HCEC 1CT (cell line): ENCODE measurements around the gene NCAPG2.

ENCODE experiments used
- DNase-seq: peaks from one replicate; pipeline ENCODE4 v3.0.0-alpha.2; 2017

Gene NCAPG2

DNA sequence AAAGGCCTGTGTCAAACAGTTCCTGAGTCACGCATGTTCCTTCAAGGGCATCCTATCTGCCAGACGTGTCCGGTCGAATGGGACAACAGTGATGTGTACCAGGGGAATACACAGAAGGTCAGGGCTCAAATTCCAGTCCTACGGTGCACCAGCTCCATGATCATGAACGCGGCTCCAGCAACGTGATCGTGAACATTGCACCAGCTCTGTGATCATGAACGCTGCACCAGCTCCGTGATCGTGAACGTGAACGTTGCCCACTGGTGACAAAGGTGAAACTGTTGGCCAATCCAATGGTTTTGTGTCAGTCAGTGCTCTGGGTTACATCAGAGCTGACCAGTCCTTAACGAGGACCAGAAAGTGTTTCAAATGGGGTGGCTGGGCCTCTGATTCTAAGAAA lies 112.7 kb downstream of the NCAPG2 start:
- DNase-seq, result no peak

DNA sequence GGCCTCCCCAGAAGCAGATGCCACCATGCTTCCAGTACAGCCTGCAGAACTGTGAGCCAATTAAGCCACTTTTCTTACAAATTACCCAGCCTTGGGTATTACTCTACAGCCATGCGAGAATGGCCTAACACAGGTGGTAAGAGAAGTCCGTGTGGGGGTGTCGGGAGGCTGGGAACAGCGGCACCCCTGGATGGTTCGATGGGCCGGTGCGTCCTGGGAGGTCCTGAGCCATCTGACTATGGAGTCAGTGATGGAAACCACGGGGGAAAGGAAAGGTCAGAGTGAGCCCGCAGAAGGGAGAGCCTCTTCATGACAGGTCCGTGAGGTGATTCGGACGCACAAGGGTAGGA lies 114.4 kb downstream of the NCAPG2 start:
- no peak for DNase-seq

- no peak for DNase-seq
These were observed 115.0 kb downstream of the NCAPG2 start for GRCh38 chr7:158589653-158590052.

GRCh38 chr7:158588878-158589442 lies 115.6 kb downstream of the NCAPG2 start:
- DNase-seq, result no peak

DNA sequence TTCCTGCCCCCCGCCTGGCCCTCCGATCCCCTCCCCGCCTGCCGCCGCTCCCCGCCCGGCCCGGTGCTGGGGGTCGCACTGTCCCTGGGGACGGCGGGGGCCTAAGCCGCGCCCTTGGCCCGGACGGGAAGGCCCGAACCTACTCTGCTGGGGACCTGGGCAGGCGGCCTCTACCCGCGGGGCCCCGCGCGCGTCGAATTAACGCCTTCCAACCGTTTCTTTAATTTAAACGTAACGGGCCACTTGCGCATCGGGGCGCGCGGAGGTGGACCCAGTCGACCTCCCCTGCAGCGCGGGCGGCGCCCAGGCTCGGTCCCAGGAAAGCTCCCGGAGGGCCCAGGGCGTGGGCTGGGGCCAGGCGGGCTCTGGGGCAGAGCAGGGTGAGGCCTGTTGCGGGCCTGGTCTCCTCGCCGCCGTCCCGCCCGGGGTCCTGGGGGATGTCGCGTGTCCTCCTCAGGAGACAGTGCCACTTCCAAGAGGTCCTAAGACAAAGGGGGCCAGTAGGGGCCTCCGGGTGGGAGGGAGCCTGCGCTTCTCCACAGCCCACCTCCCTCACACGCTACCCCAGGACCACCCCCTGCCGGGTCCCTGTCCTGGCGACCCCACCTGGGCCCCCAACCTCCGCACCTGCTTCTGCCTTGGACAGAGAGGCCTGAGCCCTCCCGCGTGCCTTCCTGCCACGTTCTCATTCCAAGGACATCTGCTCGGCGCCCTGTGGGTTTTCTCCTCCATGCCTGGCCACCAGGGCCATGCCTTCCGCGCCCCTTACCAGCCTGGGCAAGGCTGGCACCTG lies 116.3 kb downstream of the NCAPG2 start:
- no peak for DNase-seq

- DNase-seq, result no peak
These were observed 117.2 kb downstream of the NCAPG2 start, which contains the start of gene PTPRN2 for GRCh38 chr7:158587162-158588084. TSS of gene PTPRN2 (minus strand) at chr7:158587823.

GRCh38 chr7:158586499-158587161 lies 118.0 kb downstream of the NCAPG2 start:
- DNase-seq, result no peak

DNA sequence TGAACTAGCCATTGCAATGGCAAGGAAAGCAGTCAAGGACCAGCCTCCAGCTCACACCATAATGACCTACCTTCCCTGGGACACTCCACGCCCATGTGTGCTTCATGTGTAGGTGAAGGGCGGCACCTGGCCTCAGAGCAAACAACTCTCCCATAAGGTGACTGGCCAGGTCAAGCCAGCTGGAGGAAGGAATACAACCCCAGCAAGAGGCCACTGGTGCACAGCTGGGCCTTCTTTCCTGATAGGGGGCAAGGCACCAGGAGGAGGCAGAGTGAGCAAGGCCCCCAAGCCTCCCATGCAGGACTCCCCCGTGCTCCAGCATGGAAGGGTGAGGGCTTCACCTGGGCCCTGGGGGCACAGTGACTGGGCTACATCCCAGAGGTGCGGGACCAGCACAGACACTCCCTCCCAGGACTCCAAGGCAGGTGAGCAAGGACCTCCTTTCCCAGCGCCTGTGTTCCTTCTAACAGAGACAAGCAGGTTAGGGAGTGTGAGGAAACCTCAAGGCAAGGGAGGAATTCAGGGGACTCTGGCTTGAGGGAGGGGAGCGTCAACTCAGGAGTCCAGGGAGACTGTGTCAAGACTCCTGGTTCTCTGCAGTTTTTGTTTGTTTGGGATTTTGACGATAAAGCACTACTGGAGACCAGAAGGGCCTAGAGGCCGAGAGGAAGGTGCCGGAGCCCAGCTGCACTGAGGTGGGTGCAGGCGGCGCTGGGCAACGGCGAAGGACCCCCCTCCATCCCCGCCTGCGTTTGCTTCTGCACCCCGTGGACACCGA lies 118.7 kb downstream of the NCAPG2 start:
- no peak for DNase-seq

DNA sequence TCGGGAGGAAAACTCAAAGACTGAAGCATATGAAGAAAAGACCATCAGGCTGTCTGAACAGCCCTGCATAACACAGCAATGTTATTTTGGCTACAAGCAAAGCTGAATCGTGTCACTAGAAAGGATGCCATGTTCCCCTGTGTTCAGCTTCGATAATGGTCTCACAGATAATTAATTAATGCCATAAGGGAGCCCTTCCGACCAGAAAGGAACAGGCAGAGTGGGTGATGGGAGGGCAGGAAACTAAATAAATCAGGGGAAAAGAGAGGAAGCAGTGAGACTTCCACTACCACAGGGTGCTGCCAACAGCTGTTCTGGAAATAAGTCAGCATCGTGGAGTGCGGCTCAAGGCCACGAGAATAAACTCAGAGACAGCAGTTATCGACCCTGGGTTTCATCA lies 120.2 kb downstream of the NCAPG2 start:
- no peak for DNase-seq

DNA sequence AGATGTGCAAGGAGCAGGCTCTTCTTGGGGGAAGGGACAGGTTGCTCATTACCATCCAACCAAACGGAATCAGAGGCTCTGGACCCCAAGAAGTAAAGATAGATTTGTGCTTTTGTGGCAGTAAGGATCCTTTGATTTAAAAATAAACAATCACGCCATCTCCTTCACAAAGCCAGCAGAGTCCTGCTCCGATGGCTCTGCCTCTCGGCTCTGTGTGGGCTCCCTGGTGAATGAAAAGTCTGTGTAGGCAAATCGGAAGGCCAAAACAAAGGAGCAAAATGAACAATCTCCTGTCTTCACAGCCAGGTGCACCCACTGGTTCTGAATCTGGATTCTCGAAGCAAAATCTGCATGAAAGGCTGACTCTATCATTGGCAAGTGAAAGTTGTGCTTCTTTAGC lies 120.8 kb downstream of the NCAPG2 start:
- no peak for DNase-seq

GRCh38 chr7:158583143-158583542 lies 121.5 kb downstream of the NCAPG2 start:
- DNase-seq, result no peak

DNA sequence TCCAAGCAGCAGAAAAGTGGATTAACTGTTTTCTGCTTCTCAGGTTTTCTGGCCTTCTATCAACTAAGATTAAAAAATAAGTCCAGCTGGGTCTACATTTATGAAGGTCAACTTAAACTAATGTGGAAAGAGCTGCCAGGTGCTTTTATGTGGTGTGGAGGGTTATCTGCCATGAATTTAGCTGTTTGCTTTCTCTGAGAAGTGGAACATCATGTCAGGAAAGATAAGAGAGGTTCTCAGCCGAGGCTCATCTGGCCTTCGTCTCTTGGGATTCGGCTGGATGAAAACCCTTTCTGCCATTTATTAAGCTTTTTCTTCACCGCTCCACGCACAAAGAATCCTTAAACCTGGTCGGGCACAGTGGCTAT lies 122.5 kb downstream of the NCAPG2 start:
- no peak for DNase-seq

DNA sequence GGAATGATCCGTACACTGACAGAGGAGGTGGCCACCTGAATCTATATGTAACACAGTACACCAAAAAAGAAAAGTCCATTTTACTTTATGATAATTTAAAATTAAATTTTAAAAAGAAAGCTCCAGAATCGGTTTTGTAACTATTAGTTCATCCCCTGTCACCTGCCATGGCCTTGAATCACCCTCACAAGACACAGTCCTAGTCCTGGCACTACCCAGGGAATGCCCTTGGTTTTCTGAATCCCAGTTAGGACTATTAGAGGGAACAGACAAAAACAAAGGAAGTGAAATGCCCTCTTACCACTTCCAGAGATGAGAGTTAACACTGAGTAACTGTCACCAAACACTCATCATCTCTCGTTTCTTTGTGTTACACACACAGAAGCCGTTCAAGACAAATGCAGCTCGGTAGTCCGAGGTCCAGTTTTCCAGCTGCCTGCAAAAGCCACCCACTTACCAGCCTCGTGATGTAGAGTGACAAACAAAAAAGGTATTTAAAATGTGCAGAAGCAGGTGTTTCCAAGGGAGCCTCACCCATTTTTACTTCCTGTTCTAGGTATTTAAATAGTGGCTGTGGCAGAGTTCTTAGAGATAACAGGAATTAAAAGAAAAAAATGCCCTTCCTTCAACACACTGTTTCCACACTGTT lies 123.0 kb downstream of the NCAPG2 start:
- no peak for DNase-seq
